GM23338 (cell line): ENCODE data around the gene MEGF11. TPM values are rescaled to one million over a fixed set of nuclear protein-coding genes. Genes with fewer than 3 reads are reported as not detected.

Experiments
- ATAC-seq: fragments of 200-7000 bp; cut with Tn5 transposase; 3 replicates; pipeline ENCODE4 v1.9.1; 2020
- DNase-seq: peaks from one replicate; pipeline ENCODE4 v3.0.0-alpha.2; 2015; ENCODE audit warnings: low spot score
- H2AFZ ChIP-seq: fragments of 200-600 bp; sonication (generic); 2 replicates; pipeline ENCODE4 v1.8.0; 2016; ENCODE audit warnings: antibody characterized with exemption, mild to moderate bottlenecking, moderate library complexity
- H3F3A ChIP-seq: fragments of 200-600 bp; sonication (generic); replicated peaks from 2 replicates; pipeline ENCODE4 v1.8.0; 2017; ENCODE audit warnings: antibody characterized with exemption, mixed run types, low read depth
- H3K27ac ChIP-seq: fragments of 200-600 bp; sonication (generic); 2 replicates; pipeline ENCODE4 v1.6.1; 2016; ENCODE audit warnings: low read depth
- H3K27me3 ChIP-seq: fragments of 200-600 bp; sonication (generic); 2 replicates; pipeline ENCODE4 v1.8.0; 2016; ENCODE audit warnings: mild to moderate bottlenecking, mixed run types, moderate library complexity; ENCODE audit not compliant: insufficient read depth
- H3K36me3 ChIP-seq: fragments of 200-600 bp; sonication (generic); 2 replicates; pipeline ENCODE4 v1.8.0; 2016; ENCODE audit warnings: mild to moderate bottlenecking; ENCODE audit not compliant: insufficient read depth
- H3K4me1 ChIP-seq: fragments of 200-600 bp; sonication (generic); 2 replicates; pipeline ENCODE4 v1.8.0; 2016; ENCODE audit warnings: mild to moderate bottlenecking, moderate library complexity; ENCODE audit not compliant: insufficient read depth
- H3K4me2 ChIP-seq: fragments of 200-600 bp; sonication (generic); 2 replicates; pipeline ENCODE4 v1.7.1; 2017; ENCODE audit warnings: mixed run types
- H3K4me3 ChIP-seq: fragments of 200-600 bp; sonication (generic); 2 replicates; pipeline ENCODE4 v1.6.1; 2016; ENCODE audit warnings: mixed run types
- H3K79me2 ChIP-seq: fragments of 200-600 bp; sonication (generic); replicated peaks from 2 replicates; pipeline ENCODE4 v1.8.0; 2017; ENCODE audit warnings: mild to moderate bottlenecking; ENCODE audit not compliant: insufficient read depth
- H3K9me2 ChIP-seq: fragments of 200-600 bp; sonication (generic); 2 replicates; pipeline ENCODE4 v1.8.0; 2017; ENCODE audit not compliant: insufficient read depth
- H4K20me1 ChIP-seq: fragments of 200-600 bp; sonication (generic); replicated peaks from 2 replicates; pipeline ENCODE4 v1.8.0; 2017; ENCODE audit warnings: mild to moderate bottlenecking; ENCODE audit not compliant: insufficient read depth
- H3K27ac Mint-ChIP-seq: 2 replicates; pipeline ENCODE4 v1.8.0; 2020; ENCODE audit warnings: inconsistent platforms, mild to moderate bottlenecking, moderate library complexity, mixed read lengths
- H3K27me3 Mint-ChIP-seq: 3 replicates; pipeline ENCODE4 v1.8.0; 2022; ENCODE audit warnings: low read depth, mild to moderate bottlenecking, moderate library complexity, mixed read lengths, inconsistent platforms; ENCODE audit not compliant: insufficient read depth, poor library complexity
- H3K36me3 Mint-ChIP-seq: 3 replicates; pipeline ENCODE4 v1.8.0; 2021; ENCODE audit warnings: low read depth, mild to moderate bottlenecking, inconsistent platforms, moderate library complexity, mixed read lengths
- H3K4me1 Mint-ChIP-seq: 3 replicates; pipeline ENCODE4 v1.8.0; 2020; ENCODE audit warnings: mild to moderate bottlenecking, inconsistent platforms, mixed read lengths
- H3K4me3 Mint-ChIP-seq: 3 replicates; pipeline ENCODE4 v1.8.0; 2021; ENCODE audit warnings: moderate library complexity, mild to moderate bottlenecking, inconsistent platforms, mixed read lengths
- H3K9me3 Mint-ChIP-seq: 3 replicates; pipeline ENCODE4 v1.8.0; 2020; ENCODE audit warnings: moderate library complexity, mild to moderate bottlenecking, inconsistent platforms, mixed read lengths
- CREB1 ChIP-seq: fragments of 250-450 bp; sonication (Bioruptor Pico); IDR thresholded peaks from 2 replicates; pipeline ENCODE4 v1.5.0; 2020; ENCODE audit warnings: low read depth, mild to moderate bottlenecking, moderate library complexity
- CTCF ChIP-seq, 2 experiments: fragments of 200-600 bp in 1 of 2; sonication (generic) in 1 of 2; conservative IDR thresholded peaks; 2 replicates each; pipeline versions ENCODE4 v1.5.1 to v1.6.1; 2016 to 2017; ENCODE audit warnings: antibody characterized with exemption in 2 of 2, low read depth in 2 of 2, mild to moderate bottlenecking in 2 of 2, moderate library complexity in 1 of 2
- EZH2 ChIP-seq: fragments of 200-600 bp; sonication (generic); IDR thresholded peaks from one replicate; pipeline ENCODE4 v1.8.0; 2017; ENCODE audit warnings: antibody characterized with exemption, mild to moderate bottlenecking, low read depth; ENCODE audit not compliant: unreplicated experiment
- EZH2phosphoT487 ChIP-seq: fragments of 200-600 bp; sonication (generic); IDR thresholded peaks from one replicate; pipeline ENCODE4 v1.8.1; 2018; ENCODE audit warnings: antibody characterized with exemption; ENCODE audit not compliant: unreplicated experiment
- JUNB ChIP-seq: IDR thresholded peaks from one replicate; pipeline ENCODE4 v1.6.1; 2016; ENCODE audit warnings: antibody characterized with exemption; ENCODE audit not compliant: unreplicated experiment
- NANOG ChIP-seq: IDR thresholded peaks from 2 replicates; pipeline ENCODE4 v1.6.1; 2016; ENCODE audit warnings: antibody characterized with exemption, borderline replicate concordance
- POLR2AphosphoS5 ChIP-seq: IDR thresholded peaks from 2 replicates; pipeline ENCODE4 v1.6.1; 2016; ENCODE audit warnings: antibody characterized with exemption, low read depth
- STAT1 ChIP-seq: IDR thresholded peaks from one replicate; pipeline ENCODE4 v1.6.1; 2016; ENCODE audit warnings: antibody characterized with exemption; ENCODE audit not compliant: unreplicated experiment
- ZNF114 ChIP-seq: fragments of 250-450 bp; sonication (Bioruptor Pico); IDR thresholded peaks from 2 replicates; pipeline ENCODE4 v1.5.0; 2020; ENCODE audit warnings: mild to moderate bottlenecking, moderate library complexity
- ZNF331 ChIP-seq: fragments of 250-450 bp; sonication (Bioruptor Pico); IDR thresholded peaks from 2 replicates; pipeline ENCODE4 v1.5.0; 2020; ENCODE audit warnings: low read depth, mild to moderate bottlenecking, moderate library complexity
- ZNF462 ChIP-seq: fragments of 250-450 bp; sonication (Bioruptor Pico); IDR thresholded peaks from 2 replicates; pipeline ENCODE4 v1.5.0; 2020; ENCODE audit warnings: mild to moderate bottlenecking, moderate library complexity
- polyA plus RNA-seq: library from polyadenylated mRNA; unstranded; fragments of >200 nt; fragmentation: Nextera tagmentation; extraction: Ambion mirVana; gene quantifications from 2 replicates; pipeline ENCODE4 v1.2.1, GENCODE V29; 2016
- total RNA-seq: library from RNA; depleted of rRNA; stranded (reverse); fragments of >200 nt; shearing (Covaris generic); gene quantifications from 2 replicates; pipeline ENCODE4 v1.2.3, GENCODE V29; 2014
- TF ChIP-seq, protein P1 (sequence below): IDR thresholded peaks from one replicate; pipeline ENCODE4 v1.6.1; 2018; ENCODE audit warnings: antibody characterized with exemption; ENCODE audit not compliant: unreplicated experiment
- TF ChIP-seq, protein P2 (sequence below): IDR thresholded peaks from 2 replicates; pipeline ENCODE4 v1.6.1; 2016; ENCODE audit warnings: antibody characterized with exemption

Gene MEGF11
- total and polyA plus RNA-seq, 2 experiments from 2014 or later = 1.3 to 1.9 TPM

DNA sequence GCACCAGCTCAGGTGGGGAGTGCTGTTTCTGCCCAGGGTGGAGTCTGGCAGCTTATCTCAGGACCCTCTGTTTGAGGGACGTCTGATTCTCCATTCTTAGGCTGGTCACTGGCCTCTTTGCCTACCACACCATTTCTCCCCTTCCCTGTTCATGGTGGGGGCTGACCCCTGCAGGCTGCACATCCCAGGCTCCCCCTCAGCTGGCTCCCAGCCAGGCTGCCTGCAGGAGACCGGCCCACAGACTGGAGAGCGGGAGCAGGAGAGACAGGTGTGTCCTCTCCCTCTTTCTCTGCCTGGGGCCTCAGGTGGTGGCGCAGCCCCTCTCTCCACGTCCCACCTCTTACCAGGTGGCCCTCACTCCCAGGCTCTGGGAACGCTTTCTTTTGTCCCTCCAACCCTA, 323.4 kb downstream of the MEGF11 start (continued):
- TF ChIP-seq ZNF114 (CRISPR knock-in tag) = no peak

DNA sequence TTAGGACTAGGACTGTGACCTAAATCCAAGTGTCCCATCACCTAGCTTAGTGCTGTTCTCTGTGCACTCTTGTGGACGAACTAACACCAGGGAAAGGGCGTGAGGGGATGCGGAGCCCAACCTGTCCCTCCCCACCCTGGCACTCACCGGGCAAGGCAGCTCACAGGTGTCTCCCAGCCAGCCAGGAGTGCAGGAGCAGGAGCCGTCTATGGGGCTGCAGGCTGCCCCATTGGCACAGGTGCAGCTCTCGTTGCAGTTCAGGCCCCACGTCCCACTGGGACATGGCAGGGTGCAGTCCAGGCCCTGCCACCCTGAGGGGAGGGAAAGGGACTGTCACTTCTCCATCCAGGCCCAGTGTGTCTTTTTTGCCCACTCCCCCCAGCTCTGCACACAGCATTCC, 324.0 kb downstream of the MEGF11 start:
- no peak for DNase-seq
- TF ChIP-seq ZNF462 = no peak
- TF ChIP-seq CREB1 (CRISPR knock-in tag) = no peak
- TF ChIP-seq CTCF (conservative IDR thresholded peaks at IDR 0.05; ENCODE audit: low read depth in 2 of 2) = no peak
- no peak for TF ChIP-seq ZNF114 (CRISPR knock-in tag)
- TF ChIP-seq STAT1 = no peak
- TF ChIP-seq POLR2AphosphoS5 = no peak
- TF ChIP-seq NANOG = no peak
- no peak for TF ChIP-seq EZH2phosphoT487
- TF ChIP-seq, protein P1, sequence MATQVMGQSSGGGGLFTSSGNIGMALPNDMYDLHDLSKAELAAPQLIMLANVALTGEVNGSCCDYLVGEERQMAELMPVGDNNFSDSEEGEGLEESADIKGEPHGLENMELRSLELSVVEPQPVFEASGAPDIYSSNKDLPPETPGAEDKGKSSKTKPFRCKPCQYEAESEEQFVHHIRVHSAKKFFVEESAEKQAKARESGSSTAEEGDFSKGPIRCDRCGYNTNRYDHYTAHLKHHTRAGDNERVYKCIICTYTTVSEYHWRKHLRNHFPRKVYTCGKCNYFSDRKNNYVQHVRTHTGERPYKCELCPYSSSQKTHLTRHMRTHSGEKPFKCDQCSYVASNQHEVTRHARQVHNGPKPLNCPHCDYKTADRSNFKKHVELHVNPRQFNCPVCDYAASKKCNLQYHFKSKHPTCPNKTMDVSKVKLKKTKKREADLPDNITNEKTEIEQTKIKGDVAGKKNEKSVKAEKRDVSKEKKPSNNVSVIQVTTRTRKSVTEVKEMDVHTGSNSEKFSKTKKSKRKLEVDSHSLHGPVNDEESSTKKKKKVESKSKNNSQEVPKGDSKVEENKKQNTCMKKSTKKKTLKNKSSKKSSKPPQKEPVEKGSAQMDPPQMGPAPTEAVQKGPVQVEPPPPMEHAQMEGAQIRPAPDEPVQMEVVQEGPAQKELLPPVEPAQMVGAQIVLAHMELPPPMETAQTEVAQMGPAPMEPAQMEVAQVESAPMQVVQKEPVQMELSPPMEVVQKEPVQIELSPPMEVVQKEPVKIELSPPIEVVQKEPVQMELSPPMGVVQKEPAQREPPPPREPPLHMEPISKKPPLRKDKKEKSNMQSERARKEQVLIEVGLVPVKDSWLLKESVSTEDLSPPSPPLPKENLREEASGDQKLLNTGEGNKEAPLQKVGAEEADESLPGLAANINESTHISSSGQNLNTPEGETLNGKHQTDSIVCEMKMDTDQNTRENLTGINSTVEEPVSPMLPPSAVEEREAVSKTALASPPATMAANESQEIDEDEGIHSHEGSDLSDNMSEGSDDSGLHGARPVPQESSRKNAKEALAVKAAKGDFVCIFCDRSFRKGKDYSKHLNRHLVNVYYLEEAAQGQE = no peak
- TF ChIP-seq EZH2 = no peak
- no peak for TF ChIP-seq ZNF331 (CRISPR knock-in tag)
- TF ChIP-seq JUNB = no peak
- TF ChIP-seq, protein P2, sequence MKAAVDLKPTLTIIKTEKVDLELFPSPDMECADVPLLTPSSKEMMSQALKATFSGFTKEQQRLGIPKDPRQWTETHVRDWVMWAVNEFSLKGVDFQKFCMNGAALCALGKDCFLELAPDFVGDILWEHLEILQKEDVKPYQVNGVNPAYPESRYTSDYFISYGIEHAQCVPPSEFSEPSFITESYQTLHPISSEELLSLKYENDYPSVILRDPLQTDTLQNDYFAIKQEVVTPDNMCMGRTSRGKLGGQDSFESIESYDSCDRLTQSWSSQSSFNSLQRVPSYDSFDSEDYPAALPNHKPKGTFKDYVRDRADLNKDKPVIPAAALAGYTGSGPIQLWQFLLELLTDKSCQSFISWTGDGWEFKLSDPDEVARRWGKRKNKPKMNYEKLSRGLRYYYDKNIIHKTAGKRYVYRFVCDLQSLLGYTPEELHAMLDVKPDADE = no peak
- peaks cover 8% of the 10 kb centered on the region for H3K27me3 Mint-ChIP-seq

More for the DNA sequence above, 324.0 kb downstream of the MEGF11 start:
- no peak overlapping the region for H2AFZ ChIP-seq
- H3K36me3 ChIP-seq = no peaks in the 10 kb centered on the region
- no peaks in the 10 kb centered on the region for H3F3A ChIP-seq
- no peak overlapping the region for H3K4me3 ChIP-seq
- peaks cover 11% of the 10 kb centered on the region for H3K4me1 Mint-ChIP-seq
- no peaks in the 10 kb centered on the region for H3K4me1 ChIP-seq
- H4K20me1 ChIP-seq = no peaks in the 10 kb centered on the region
- no peaks in the 10 kb centered on the region for H3K36me3 Mint-ChIP-seq
- no peak overlapping the region for H3K4me2 ChIP-seq
- no peak overlapping the region for H3K27ac ChIP-seq
- no peaks in the 10 kb centered on the region for H3K9me2 ChIP-seq
- no peaks in the 10 kb centered on the region for H3K9me3 Mint-ChIP-seq
- H3K27ac Mint-ChIP-seq = no peak overlapping the region
- no peak for ATAC-seq
- no peaks in the 10 kb centered on the region for H3K79me2 ChIP-seq
- H3K4me3 Mint-ChIP-seq = no peak overlapping the region
- no peaks in the 10 kb centered on the region for H3K27me3 ChIP-seq
